HUES6 (cell line): ENCODE data around the gene APOBEC2.
"Not testable (repeated sequence)": the region's sequence is repeated elsewhere in the genome, so short reads cannot be mapped to it uniquely, and the experiment has no call there.

Experiments used
- H3K27ac ChIP-seq: 2 replicates; pipeline ENCODE4 v1.7.0; 2013; ENCODE audit warnings: low read depth, mild to moderate bottlenecking, low read length, inconsistent platforms
- H3K27me3 ChIP-seq: 2 replicates; pipeline ENCODE4 v1.6.1; 2013; ENCODE audit warnings: low read length; ENCODE audit not compliant: control insufficient read depth, insufficient read depth
- H3K36me3 ChIP-seq: 2 replicates; pipeline ENCODE4 v1.6.1; 2013; ENCODE audit warnings: low read length; ENCODE audit not compliant: control insufficient read depth, insufficient read depth
- H3K4me1 ChIP-seq: 2 replicates; pipeline ENCODE4 v1.6.1; 2013; ENCODE audit warnings: low read length; ENCODE audit not compliant: control insufficient read depth, insufficient read depth
- H3K4me3 ChIP-seq: 2 replicates; pipeline ENCODE4 v1.5.1; 2013; ENCODE audit warnings: low read depth, low read length
- H3K9ac ChIP-seq: one replicate; pipeline ENCODE4 v1.6.1; 2013; ENCODE audit warnings: mild to moderate bottlenecking, low read length
- H3K9me3 ChIP-seq: 2 replicates; pipeline ENCODE4 v1.6.1; 2013; ENCODE audit warnings: low read depth, low read length; ENCODE audit not compliant: control insufficient read depth, insufficient read depth

The APOBEC2 gene

DNA sequence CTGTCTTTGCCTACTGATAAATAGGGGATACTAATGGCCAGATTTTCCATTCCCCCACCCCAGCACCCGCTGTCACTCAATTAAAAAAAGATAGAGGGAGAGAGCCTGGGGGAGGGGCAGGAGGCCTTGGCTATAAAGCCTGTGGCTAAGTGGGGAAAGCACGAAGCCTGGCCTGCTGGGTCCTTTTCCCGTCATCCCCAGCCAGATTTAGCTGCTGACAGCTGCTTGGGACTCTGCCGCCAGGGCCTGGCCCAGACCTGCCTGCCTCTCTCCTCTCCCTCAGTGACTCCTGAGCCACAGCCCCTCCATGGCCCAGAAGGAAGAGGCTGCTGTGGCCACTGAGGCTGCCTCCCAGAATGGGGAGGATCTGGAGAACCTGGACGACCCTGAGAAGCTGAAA lies at the start of gene APOBEC2:
Gene APOBEC2 (plus strand): TSS at position 162 of the 400 bp plus-strand sequence. CDS start 146 bp downstream, at position 308.
- peaks cover 47% of the 10 kb centered on the region for H3K4me1 ChIP-seq
- H3K9me3 ChIP-seq: no peaks in the 10 kb centered on the region
- H3K27ac ChIP-seq: no peak within 1 kb of the TSS
- H3K36me3 ChIP-seq: no peaks in the 10 kb centered on the region
- no peaks in the 10 kb centered on the region for H3K27me3 ChIP-seq
- H3K9ac ChIP-seq: no peak within 1 kb of the TSS
- H3K4me3 ChIP-seq: no peak within 1 kb of the TSS

GRCh38 chr6:41006217-41006616 lies 46.8 kb upstream of the APOBEC2 start:
- H3K27me3 ChIP-seq, H3K27ac ChIP-seq: not testable (repeated sequence)

GRCh38 chr6:41006980-41007379 lies 46.0 kb upstream of the APOBEC2 start:
- H3K36me3 ChIP-seq, H3K9ac ChIP-seq, H3K4me1 ChIP-seq, H3K9me3 ChIP-seq, H3K27me3 ChIP-seq, H3K4me3 ChIP-seq, H3K27ac ChIP-seq: not testable (repeated sequence)

More at GRCh38 chr6:41006217-41006616, 46.8 kb upstream of the APOBEC2 start:
- H3K9ac ChIP-seq, H3K36me3 ChIP-seq, H3K9me3 ChIP-seq, H3K4me3 ChIP-seq, H3K4me1 ChIP-seq: not testable (repeated sequence)

- Histone ChIP-seq H3K4me1 (no peaks in the 10 kb centered on the region), H3K9me3 (no peaks in the 10 kb centered on the region), H3K9ac (no peak overlapping the region), H3K36me3 (no peaks in the 10 kb centered on the region), H3K27me3 (no peaks in the 10 kb centered on the region), H3K4me3 (no peak overlapping the region), H3K27ac (no peak overlapping the region)
Observed at GRCh38 chr6:41008011-41008410, 45.0 kb upstream of the APOBEC2 start.

GRCh38 chr6:41009669-41010068 lies 43.3 kb upstream of the APOBEC2 start:
- H3K27ac ChIP-seq: no peak overlapping the region
- no peaks in the 10 kb centered on the region for H3K27me3 ChIP-seq
- no peaks in the 10 kb centered on the region for H3K9me3 ChIP-seq
- H3K36me3 ChIP-seq: no peaks in the 10 kb centered on the region
- H3K4me1 ChIP-seq: no peaks in the 10 kb centered on the region
- no peak overlapping the region for H3K9ac ChIP-seq
- H3K4me3 ChIP-seq: no peak overlapping the region

- Histone ChIP-seq H3K36me3 (no peaks in the 10 kb centered on the region), H3K9me3 (no peaks in the 10 kb centered on the region), H3K27me3 (no peaks in the 10 kb centered on the region), H3K4me3 (no peak overlapping the region), H3K4me1 (no peaks in the 10 kb centered on the region), H3K27ac (no peak overlapping the region), H3K9ac (no peak overlapping the region)
Observed at GRCh38 chr6:41011673-41012072, 41.3 kb upstream of the APOBEC2 start.

DNA sequence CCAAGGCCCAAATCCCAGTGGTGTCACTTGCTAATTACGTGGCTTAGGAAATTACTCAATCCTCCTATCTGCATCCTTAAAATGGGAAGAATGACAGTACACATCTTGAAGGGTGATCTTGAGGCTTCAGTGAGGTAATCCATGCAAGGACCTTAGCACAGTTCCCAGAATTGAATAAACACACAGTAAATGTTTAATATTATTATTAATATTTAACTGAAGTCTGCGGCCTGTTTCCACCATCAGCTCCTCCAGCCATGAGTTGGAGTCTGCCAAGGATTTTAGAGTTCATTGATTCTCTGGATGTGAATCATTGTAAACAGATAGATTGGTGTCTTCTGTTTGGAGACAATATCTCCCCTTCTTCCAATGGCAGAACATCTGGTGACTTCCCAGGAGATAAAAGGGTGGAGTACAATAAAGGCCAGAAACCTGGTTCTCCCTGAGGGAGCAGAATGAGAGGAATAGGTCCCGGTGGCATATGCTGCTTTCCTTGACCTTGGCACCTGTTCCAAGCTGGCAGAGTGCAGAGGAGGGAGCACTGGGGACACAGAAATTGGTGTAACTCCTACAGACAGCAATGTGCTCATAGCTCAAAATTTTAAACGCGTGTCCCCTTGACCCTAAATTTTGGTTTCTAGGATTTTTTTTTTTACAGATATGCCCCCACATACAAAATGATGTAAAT lies 39.4 kb upstream of the APOBEC2 start:
- Histone ChIP-seq H3K9me3 (no peaks in the 10 kb centered on the region), H3K4me3 (no peak overlapping the region), H3K4me1 (no peaks in the 10 kb centered on the region), H3K27me3 (no peaks in the 10 kb centered on the region), H3K36me3 (no peaks in the 10 kb centered on the region), H3K9ac (no peak overlapping the region), H3K27ac (no peak overlapping the region)

- Histone ChIP-seq H3K36me3 (no peaks in the 10 kb centered on the region), H3K9me3 (no peaks in the 10 kb centered on the region), H3K27ac (no peak overlapping the region), H3K9ac (no peak overlapping the region), H3K4me1 (no peaks in the 10 kb centered on the region), H3K4me3 (no peak overlapping the region), H3K27me3 (no peaks in the 10 kb centered on the region)
Observed at GRCh38 chr6:41014780-41015179, 38.2 kb upstream of the APOBEC2 start.

- not testable (repeated sequence) for H3K27me3 ChIP-seq, H3K36me3 ChIP-seq
Observed at GRCh38 chr6:41015860-41016259, 37.1 kb upstream of the APOBEC2 start.

GRCh38 chr6:41017663-41018062 lies 35.3 kb upstream of the APOBEC2 start:
- Histone ChIP-seq H3K36me3 (no peaks in the 10 kb centered on the region), H3K9ac (no peak overlapping the region), H3K27ac (no peak overlapping the region), H3K4me3 (no peak overlapping the region), H3K4me1 (no peaks in the 10 kb centered on the region), H3K9me3 (no peaks in the 10 kb centered on the region), H3K27me3 (no peaks in the 10 kb centered on the region)

More at GRCh38 chr6:41015860-41016259, 37.1 kb upstream of the APOBEC2 start:
- not testable (repeated sequence) for H3K4me1 ChIP-seq, H3K4me3 ChIP-seq, H3K9me3 ChIP-seq, H3K9ac ChIP-seq, H3K27ac ChIP-seq

- Histone ChIP-seq H3K9ac (no peak overlapping the region), H3K27ac (no peak overlapping the region), H3K36me3 (no peaks in the 10 kb centered on the region), H3K4me3 (no peak overlapping the region), H3K9me3 (no peaks in the 10 kb centered on the region), H3K4me1 (peaks cover 11% of the 10 kb centered on the region; the same call in 1 of the 2 replicates), H3K27me3 (no peaks in the 10 kb centered on the region)
Observed at GRCh38 chr6:41021832-41022231, 31.2 kb upstream of the APOBEC2 start.
